OCI-LY1 (cell line): ENCODE measurements around the gene N4BP2L1.

Experiments
- EZH2 ChIP-seq: fragments of 200-600 bp; sonication (generic), shearing (Covaris generic); IDR thresholded peaks from 2 replicates; pipeline ENCODE4 v1.8.0; 2017; ENCODE audit warnings: borderline replicate concordance, mixed run types, mild to moderate bottlenecking, antibody characterized with exemption, low read length, moderate library complexity, mixed read lengths
- TF ChIP-seq, protein P1 (sequence below): fragments of 200-600 bp; sonication (generic), shearing (Covaris generic); IDR thresholded peaks from 2 replicates; pipeline ENCODE4 v1.5.1; 2017; ENCODE audit warnings: mild to moderate bottlenecking, antibody characterized with exemption, low read length, moderate library complexity, mixed read lengths

DNA sequence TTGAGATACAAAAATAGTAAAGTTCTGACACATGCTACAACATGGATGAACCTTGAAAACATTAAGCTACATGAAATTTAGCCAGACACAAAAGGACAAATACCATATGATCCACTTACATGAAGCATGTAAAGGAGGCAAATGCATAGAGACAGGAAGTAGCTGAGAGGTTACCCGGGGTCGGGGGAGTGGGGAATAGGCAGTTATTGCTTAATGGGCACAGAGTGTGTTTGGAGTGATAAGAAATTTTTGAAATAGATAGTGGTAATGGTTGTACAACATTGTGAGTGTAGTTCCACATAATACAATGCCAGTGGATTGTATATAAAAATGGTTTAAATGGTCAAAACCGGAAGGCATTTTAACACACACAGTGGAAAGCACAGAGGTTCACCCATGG lies 4.3 kb downstream of the N4BP2L1 start:
- TF ChIP-seq EZH2, result no peak
- TF ChIP-seq, protein P1, sequence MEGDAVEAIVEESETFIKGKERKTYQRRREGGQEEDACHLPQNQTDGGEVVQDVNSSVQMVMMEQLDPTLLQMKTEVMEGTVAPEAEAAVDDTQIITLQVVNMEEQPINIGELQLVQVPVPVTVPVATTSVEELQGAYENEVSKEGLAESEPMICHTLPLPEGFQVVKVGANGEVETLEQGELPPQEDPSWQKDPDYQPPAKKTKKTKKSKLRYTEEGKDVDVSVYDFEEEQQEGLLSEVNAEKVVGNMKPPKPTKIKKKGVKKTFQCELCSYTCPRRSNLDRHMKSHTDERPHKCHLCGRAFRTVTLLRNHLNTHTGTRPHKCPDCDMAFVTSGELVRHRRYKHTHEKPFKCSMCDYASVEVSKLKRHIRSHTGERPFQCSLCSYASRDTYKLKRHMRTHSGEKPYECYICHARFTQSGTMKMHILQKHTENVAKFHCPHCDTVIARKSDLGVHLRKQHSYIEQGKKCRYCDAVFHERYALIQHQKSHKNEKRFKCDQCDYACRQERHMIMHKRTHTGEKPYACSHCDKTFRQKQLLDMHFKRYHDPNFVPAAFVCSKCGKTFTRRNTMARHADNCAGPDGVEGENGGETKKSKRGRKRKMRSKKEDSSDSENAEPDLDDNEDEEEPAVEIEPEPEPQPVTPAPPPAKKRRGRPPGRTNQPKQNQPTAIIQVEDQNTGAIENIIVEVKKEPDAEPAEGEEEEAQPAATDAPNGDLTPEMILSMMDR, result no peak
